OCI-LY7 (cell line): ENCODE data around the gene LZTFL1.

ENCODE experiments used
- CTCF ChIP-seq: fragments of 200-600 bp; sonication (generic); conservative IDR thresholded peaks from 2 replicates; pipeline ENCODE4 v1.5.1; 2014; ENCODE audit warnings: mild to moderate bottlenecking, antibody characterized with exemption, low read length, moderate library complexity, mixed read lengths
- EZH2phosphoT487 ChIP-seq: fragments of 200-600 bp; sonication (generic); IDR thresholded peaks from 2 replicates; pipeline ENCODE4 v1.6.1; 2018; ENCODE audit warnings: low read depth, borderline replicate concordance, mild to moderate bottlenecking, mixed run types, antibody characterized with exemption, low read length, moderate library complexity, mixed read lengths

- TF ChIP-seq CTCF (no peak), EZH2phosphoT487 (no peak)
These were observed 49.3 kb downstream of the LZTFL1 start for GRCh38 chr3:45792516-45793172.
